AG09309 (cell line): ENCODE results near the gene RAPGEF5.

Experiments used
- DNase-seq: peaks from one replicate; pipeline ENCODE4 v3.0.0-alpha.2; 2010; ENCODE audit warnings: low read depth
- H3K4me3 ChIP-seq: 2 replicates; pipeline ENCODE4 v1.5.1; 2011; ENCODE audit warnings: mild to moderate bottlenecking, low read depth, low read length, moderate library complexity; ENCODE audit not compliant: control insufficient read depth
- TF ChIP-seq, protein P1 (sequence below): IDR thresholded peaks from 2 replicates; pipeline ENCODE4 v1.5.1; 2011; ENCODE audit warnings: mild to moderate bottlenecking, low read depth, low read length, inconsistent platforms; ENCODE audit not compliant: insufficient read depth, control insufficient read depth; ENCODE audit errors: missing control alignments

Gene RAPGEF5

GRCh38 chr7:22400150-22400814 lies 43.3 kb upstream of the RAPGEF5 start:
- no peak for DNase-seq
- H3K4me3 ChIP-seq, result no peak overlapping the region
- TF ChIP-seq, protein P1, sequence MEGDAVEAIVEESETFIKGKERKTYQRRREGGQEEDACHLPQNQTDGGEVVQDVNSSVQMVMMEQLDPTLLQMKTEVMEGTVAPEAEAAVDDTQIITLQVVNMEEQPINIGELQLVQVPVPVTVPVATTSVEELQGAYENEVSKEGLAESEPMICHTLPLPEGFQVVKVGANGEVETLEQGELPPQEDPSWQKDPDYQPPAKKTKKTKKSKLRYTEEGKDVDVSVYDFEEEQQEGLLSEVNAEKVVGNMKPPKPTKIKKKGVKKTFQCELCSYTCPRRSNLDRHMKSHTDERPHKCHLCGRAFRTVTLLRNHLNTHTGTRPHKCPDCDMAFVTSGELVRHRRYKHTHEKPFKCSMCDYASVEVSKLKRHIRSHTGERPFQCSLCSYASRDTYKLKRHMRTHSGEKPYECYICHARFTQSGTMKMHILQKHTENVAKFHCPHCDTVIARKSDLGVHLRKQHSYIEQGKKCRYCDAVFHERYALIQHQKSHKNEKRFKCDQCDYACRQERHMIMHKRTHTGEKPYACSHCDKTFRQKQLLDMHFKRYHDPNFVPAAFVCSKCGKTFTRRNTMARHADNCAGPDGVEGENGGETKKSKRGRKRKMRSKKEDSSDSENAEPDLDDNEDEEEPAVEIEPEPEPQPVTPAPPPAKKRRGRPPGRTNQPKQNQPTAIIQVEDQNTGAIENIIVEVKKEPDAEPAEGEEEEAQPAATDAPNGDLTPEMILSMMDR, result no peak

- TF ChIP-seq, protein P1, result no peak
- no peak overlapping the region for H3K4me3 ChIP-seq
- DNase-seq, result no peak
These were observed 42.6 kb upstream of the RAPGEF5 start for GRCh38 chr7:22399546-22399945.

- H3K4me3 ChIP-seq, result no peak overlapping the region
- TF ChIP-seq, protein P1, result no peak
- no peak for DNase-seq
These were observed 42.1 kb upstream of the RAPGEF5 start for GRCh38 chr7:22399091-22399490.

DNA sequence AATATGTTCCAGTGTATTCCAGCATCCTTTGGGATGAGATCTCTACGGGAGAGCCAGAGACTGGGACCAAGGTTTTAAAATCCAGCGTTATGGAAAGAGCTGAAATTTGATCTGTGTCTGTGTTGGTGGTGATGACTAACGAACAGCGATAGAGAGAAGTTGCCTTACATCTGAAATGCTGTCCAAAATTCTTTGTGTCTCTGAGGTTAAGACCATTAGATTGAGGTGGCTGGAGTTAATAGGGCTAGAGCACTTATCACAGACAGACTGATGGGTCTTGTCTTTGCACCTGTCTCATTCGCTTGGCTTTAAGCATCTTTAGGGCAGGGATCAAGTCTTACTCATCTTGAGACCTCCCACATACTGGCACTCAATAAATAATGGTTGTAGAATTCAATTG lies 41.0 kb upstream of the RAPGEF5 start:
- TF ChIP-seq, protein P1, result no peak
- DNase-seq, result no peak
- H3K4me3 ChIP-seq, result no peak overlapping the region

- TF ChIP-seq, protein P1, result no peak
- no peak for DNase-seq
These were observed 38.3 kb upstream of the RAPGEF5 start for GRCh38 chr7:22395222-22395621.

DNA sequence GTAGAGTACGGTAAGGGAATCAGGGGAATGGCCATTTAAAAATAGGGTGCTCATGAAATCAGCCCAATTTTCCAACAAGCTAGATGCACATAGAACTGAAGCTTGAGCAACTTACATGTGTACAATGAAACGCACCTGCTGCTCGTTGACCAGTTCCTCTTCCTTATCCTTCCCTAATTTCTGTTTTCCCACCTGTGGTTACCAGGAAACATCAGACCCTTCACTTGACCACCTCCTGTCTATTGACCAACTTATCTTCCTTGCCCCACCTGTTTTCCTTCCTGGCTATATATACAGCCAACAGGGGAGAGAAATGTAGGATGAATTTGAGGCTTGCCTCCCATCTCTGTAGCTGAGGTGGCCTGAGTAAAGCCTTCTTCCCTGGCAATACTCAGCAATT lies 37.8 kb upstream of the RAPGEF5 start:
- H3K4me3 ChIP-seq, result no peak overlapping the region
- no peak for DNase-seq
- TF ChIP-seq, protein P1, result no peak

More at GRCh38 chr7:22395222-22395621, 38.3 kb upstream of the RAPGEF5 start:
- no peak overlapping the region for H3K4me3 ChIP-seq
